ENCODE data around the gene CAPN9. TPM values are rescaled to one million over a fixed set of nuclear protein-coding genes. Genes with fewer than 3 reads are reported as not detected.

The CAPN9 gene
- total and polyA plus RNA-seq, 4 donors, result not detected

DNA sequence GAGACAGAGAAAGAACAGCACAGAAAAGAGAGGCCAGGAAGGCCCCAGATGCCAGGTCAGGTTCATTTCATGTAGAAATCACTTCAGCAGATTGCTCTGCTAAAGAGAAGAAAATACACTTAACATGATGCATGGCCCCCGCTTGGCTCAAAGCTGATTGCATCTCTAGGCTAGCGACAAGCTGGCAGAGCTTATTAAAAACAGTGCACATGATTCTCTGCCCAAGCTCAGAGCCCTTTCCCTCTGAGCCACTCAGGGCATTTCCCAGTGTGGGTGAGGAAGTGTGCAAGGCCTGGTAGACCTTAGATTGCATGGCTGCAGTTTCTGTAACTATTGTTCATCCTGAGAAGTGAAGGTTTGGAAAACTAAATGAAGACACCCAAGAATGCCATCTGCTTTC lies 3.3 kb upstream of the CAPN9 start:
- DNase-seq (ENCODE audit: low spot score), result no peak
- Histone ChIP-seq H3K4me1 (ENCODE audit: control insufficient read depth in 4 of 4, insufficient read depth in 4 of 4, low read length in 3 of 4) (peaks cover 0 to 2% (median 0%) of the 10 kb centered on the region in 4 donors), H3K27ac (ENCODE audit: low read depth in 1 of 2, low read length in 2 of 2) (no peak overlapping the region), H3K9ac (ENCODE audit: low read depth in 1 of 2, low read length in 2 of 2) (no peak overlapping the region), H3K9me3 (ENCODE audit: control insufficient read depth in 4 of 4, low read length in 3 of 4) (no peaks in the 10 kb centered on the region), H3K36me3 (ENCODE audit: control insufficient read depth in 4 of 4, insufficient read depth in 3 of 4, low read depth in 1 of 4, low read length in 3 of 4) (no peaks in the 10 kb centered on the region), H3K27me3 (ENCODE audit: control insufficient read depth in 4 of 4, insufficient read depth in 4 of 4, low read length in 3 of 4) (no peaks in the 10 kb centered on the region), H3K4me3 (ENCODE audit: low read depth in 1 of 3, low read length in 3 of 3) (no peak overlapping the region)
- 95% methylated on average over 2 of the region's 2 CpGs for WGBS
- TF ChIP-seq, protein P1, sequence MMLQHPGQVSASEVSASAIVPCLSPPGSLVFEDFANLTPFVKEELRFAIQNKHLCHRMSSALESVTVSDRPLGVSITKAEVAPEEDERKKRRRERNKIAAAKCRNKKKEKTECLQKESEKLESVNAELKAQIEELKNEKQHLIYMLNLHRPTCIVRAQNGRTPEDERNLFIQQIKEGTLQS (IDR thresholded peaks at IDR 0.05), result no peak
- TF ChIP-seq JUND (IDR thresholded peaks at IDR 0.05) (no peak), SP1 (IDR thresholded peaks at IDR 0.05) (no peak), RXRA (IDR thresholded peaks at IDR 0.05) (no peak)

DNA sequence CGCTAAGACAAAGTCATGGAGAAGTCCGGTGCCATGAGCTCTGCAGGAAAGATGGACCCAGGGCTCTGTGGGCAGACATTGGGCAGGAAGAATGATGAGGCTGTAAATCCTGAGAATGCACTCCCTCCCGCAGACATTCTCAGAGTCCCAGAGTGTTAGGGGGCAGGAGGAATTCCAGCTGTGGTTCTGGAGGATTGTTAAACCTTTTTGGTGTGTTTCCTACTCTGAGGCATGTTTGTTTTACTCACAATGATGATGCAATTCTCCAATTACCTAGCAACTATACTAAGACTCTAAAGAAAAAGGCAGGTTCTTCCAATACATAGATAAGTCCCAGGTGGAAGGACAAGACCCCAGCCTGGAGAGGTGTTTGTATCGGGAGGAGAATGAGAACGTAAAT lies 2.8 kb upstream of the CAPN9 start:
- no peaks in the 10 kb centered on the region for H3K9me3 ChIP-seq (ENCODE audit: control insufficient read depth in 4 of 4, low read length in 3 of 4)
- no peaks in the 10 kb centered on the region for H3K36me3 ChIP-seq (ENCODE audit: control insufficient read depth in 4 of 4, insufficient read depth in 3 of 4, low read depth in 1 of 4, low read length in 3 of 4)
- no peak for TF ChIP-seq GABPA (IDR thresholded peaks at IDR 0.05 in 1 of 2, conservative IDR thresholded peaks at IDR 0.05 in 1 of 2)
- TF ChIP-seq, protein P1 (IDR thresholded peaks at IDR 0.05), result peak; percentile 88
- H3K27ac ChIP-seq (ENCODE audit: low read depth in 1 of 2, low read length in 2 of 2), result no peak overlapping the region
- WGBS, result 84% methylated on average over 5 of the region's 5 CpGs
- H3K4me1 ChIP-seq (ENCODE audit: control insufficient read depth in 4 of 4, insufficient read depth in 4 of 4, low read length in 3 of 4), result peaks cover 0 to 2% (median 0%) of the 10 kb centered on the region in 4 donors
- H3K27me3 ChIP-seq (ENCODE audit: control insufficient read depth in 4 of 4, insufficient read depth in 4 of 4, low read length in 3 of 4), result no peaks in the 10 kb centered on the region
- no peak overlapping the region for H3K4me3 ChIP-seq (ENCODE audit: low read depth in 1 of 3, low read length in 3 of 3)
- H3K9ac ChIP-seq (ENCODE audit: low read depth in 1 of 2, low read length in 2 of 2), result no peak overlapping the region
- no peak for DNase-seq (ENCODE audit: low spot score)

DNA sequence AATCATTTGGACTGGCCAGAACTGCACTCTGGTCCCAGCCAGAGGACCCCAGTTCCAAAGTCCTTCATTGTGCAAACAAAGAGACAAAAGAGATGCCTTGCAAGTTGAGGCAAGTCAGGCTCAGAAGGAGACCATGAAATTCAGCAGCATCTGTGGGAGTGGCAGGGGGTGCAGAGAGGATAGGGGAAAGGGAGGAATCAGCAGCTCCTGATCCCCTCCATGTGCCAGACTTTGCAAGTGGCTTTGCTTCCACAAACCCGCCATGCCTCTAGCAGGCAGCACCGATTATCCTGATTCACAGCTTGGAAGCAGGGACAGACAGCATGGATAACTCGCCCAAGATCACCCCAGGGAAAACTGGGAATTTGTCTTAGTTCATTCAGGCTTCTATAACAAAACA lies 2.1 kb upstream of the CAPN9 start:
- TF ChIP-seq HNF4A (conservative IDR thresholded peaks at IDR 0.05), result peak in 1 of 2 donors; percentile 26
- no peak for TF ChIP-seq FOXA2 (IDR thresholded peaks at IDR 0.05)
- TF ChIP-seq NR2F2 (IDR thresholded peaks at IDR 0.05), result no peak
- 84% methylated on average over 3 of the region's 3 CpGs for WGBS
- peaks cover 0 to 2% (median 0%) of the 10 kb centered on the region in 4 donors for H3K4me1 ChIP-seq (ENCODE audit: control insufficient read depth in 4 of 4, insufficient read depth in 4 of 4, low read length in 3 of 4)
- H3K9me3 ChIP-seq (ENCODE audit: control insufficient read depth in 4 of 4, low read length in 3 of 4), result no peaks in the 10 kb centered on the region
- no peaks in the 10 kb centered on the region for H3K36me3 ChIP-seq (ENCODE audit: control insufficient read depth in 4 of 4, insufficient read depth in 3 of 4, low read depth in 1 of 4, low read length in 3 of 4)
- H3K9ac ChIP-seq (ENCODE audit: low read depth in 1 of 2, low read length in 2 of 2), result no peak overlapping the region
- no peak overlapping the region for H3K4me3 ChIP-seq (ENCODE audit: low read depth in 1 of 3, low read length in 3 of 3)
- DNase-seq (ENCODE audit: low spot score), result no peak
- H3K27me3 ChIP-seq (ENCODE audit: control insufficient read depth in 4 of 4, insufficient read depth in 4 of 4, low read length in 3 of 4), result no peaks in the 10 kb centered on the region
- H3K27ac ChIP-seq (ENCODE audit: low read depth in 1 of 2, low read length in 2 of 2), result no peak overlapping the region

DNA sequence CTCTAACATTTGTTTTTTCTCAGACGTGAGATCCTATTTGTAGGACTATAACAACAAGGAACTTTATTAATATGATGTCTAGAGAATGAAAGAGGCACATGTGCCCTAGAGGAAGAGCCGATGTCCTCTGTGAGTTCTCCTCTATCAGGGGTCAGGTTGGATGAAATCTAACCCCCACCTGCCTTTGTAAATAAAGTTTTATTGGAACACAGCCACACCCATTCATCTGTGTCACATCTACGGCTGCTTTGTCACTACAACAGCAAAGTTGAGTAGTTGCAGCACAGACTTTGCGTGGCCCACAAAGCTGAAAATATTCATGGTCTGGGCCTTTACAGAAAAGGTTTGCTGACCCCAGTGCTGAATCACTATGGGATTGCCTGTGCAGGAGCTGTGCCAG lies 571 bp upstream of the CAPN9 start:
- H3K4me1 ChIP-seq (ENCODE audit: control insufficient read depth in 4 of 4, insufficient read depth in 4 of 4, low read length in 3 of 4), result peaks cover 0 to 2% (median 0%) of the 10 kb centered on the region in 4 donors
- no peak overlapping the region for H3K9ac ChIP-seq (ENCODE audit: low read depth in 1 of 2, low read length in 2 of 2)
- TF ChIP-seq FOXA2 (IDR thresholded peaks at IDR 0.05), result no peak
- no peak for TF ChIP-seq GABPA (IDR thresholded peaks at IDR 0.05 in 1 of 2, conservative IDR thresholded peaks at IDR 0.05 in 1 of 2)
- no peak for TF ChIP-seq HNF4A (conservative IDR thresholded peaks at IDR 0.05)
- no peak for TF ChIP-seq EGR1 (IDR thresholded peaks at IDR 0.05; ENCODE audit: low read depth in 2 of 2)
- no peak for TF ChIP-seq YY1 (IDR thresholded peaks at IDR 0.05)
- TF ChIP-seq TAF1 (conservative IDR thresholded peaks at IDR 0.05), result no peak
- no peak for TF ChIP-seq RAD21 (IDR thresholded peaks at IDR 0.05)
- TF ChIP-seq, protein P2, sequence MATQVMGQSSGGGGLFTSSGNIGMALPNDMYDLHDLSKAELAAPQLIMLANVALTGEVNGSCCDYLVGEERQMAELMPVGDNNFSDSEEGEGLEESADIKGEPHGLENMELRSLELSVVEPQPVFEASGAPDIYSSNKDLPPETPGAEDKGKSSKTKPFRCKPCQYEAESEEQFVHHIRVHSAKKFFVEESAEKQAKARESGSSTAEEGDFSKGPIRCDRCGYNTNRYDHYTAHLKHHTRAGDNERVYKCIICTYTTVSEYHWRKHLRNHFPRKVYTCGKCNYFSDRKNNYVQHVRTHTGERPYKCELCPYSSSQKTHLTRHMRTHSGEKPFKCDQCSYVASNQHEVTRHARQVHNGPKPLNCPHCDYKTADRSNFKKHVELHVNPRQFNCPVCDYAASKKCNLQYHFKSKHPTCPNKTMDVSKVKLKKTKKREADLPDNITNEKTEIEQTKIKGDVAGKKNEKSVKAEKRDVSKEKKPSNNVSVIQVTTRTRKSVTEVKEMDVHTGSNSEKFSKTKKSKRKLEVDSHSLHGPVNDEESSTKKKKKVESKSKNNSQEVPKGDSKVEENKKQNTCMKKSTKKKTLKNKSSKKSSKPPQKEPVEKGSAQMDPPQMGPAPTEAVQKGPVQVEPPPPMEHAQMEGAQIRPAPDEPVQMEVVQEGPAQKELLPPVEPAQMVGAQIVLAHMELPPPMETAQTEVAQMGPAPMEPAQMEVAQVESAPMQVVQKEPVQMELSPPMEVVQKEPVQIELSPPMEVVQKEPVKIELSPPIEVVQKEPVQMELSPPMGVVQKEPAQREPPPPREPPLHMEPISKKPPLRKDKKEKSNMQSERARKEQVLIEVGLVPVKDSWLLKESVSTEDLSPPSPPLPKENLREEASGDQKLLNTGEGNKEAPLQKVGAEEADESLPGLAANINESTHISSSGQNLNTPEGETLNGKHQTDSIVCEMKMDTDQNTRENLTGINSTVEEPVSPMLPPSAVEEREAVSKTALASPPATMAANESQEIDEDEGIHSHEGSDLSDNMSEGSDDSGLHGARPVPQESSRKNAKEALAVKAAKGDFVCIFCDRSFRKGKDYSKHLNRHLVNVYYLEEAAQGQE (IDR thresholded peaks at IDR 0.05), result no peak
- TF ChIP-seq, protein P3, sequence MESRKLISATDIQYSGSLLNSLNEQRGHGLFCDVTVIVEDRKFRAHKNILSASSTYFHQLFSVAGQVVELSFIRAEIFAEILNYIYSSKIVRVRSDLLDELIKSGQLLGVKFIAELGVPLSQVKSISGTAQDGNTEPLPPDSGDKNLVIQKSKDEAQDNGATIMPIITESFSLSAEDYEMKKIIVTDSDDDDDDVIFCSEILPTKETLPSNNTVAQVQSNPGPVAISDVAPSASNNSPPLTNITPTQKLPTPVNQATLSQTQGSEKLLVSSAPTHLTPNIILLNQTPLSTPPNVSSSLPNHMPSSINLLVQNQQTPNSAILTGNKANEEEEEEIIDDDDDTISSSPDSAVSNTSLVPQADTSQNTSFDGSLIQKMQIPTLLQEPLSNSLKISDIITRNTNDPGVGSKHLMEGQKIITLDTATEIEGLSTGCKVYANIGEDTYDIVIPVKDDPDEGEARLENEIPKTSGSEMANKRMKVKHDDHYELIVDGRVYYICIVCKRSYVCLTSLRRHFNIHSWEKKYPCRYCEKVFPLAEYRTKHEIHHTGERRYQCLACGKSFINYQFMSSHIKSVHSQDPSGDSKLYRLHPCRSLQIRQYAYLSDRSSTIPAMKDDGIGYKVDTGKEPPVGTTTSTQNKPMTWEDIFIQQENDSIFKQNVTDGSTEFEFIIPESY (IDR thresholded peaks at IDR 0.05), result no peak
- TF ChIP-seq FOXA1 (IDR thresholded peaks at IDR 0.05), result no peak
- TF ChIP-seq, protein P1 (IDR thresholded peaks at IDR 0.05), result no peak
- H3K27me3 ChIP-seq (ENCODE audit: control insufficient read depth in 4 of 4, insufficient read depth in 4 of 4, low read length in 3 of 4), result no peaks in the 10 kb centered on the region
- DNase-seq (ENCODE audit: low spot score), result no peak
- H3K27ac ChIP-seq (ENCODE audit: low read depth in 1 of 2, low read length in 2 of 2), result no peak overlapping the region
- H3K9me3 ChIP-seq (ENCODE audit: control insufficient read depth in 4 of 4, low read length in 3 of 4), result no peaks in the 10 kb centered on the region
- no peaks in the 10 kb centered on the region for H3K36me3 ChIP-seq (ENCODE audit: control insufficient read depth in 4 of 4, insufficient read depth in 3 of 4, low read depth in 1 of 4, low read length in 3 of 4)
- H3K4me3 ChIP-seq (ENCODE audit: low read depth in 1 of 3, low read length in 3 of 3), result no peak overlapping the region
- 92% methylated on average over 4 of the region's 4 CpGs for WGBS

Data from liver (tissue), 9 donors.